CD14-positive monocyte (primary cell): ENCODE measurements around the gene CFAP74. TPM values are rescaled to one million over a fixed set of nuclear protein-coding genes. Genes with fewer than 3 reads are reported as not detected.

Experiments
- DNase-seq, 3 donors: peaks; one replicate each; pipeline ENCODE4 v3.0.0-alpha.2; 2011 to 2022
- H2AFZ ChIP-seq: 2 replicates; pipeline ENCODE4 v1.6.0; 2012; ENCODE audit warnings: mild to moderate bottlenecking, low read depth, low read length, inconsistent platforms; ENCODE audit not compliant: insufficient read depth, poor library complexity, severe bottlenecking
- H3K27ac ChIP-seq, 2 donors: 1 replicate in 1 of 2; 2 replicates in 1 of 2; pipeline ENCODE4 v1.5.1; 2012 to 2013; ENCODE audit warnings: low read length in 2 of 2, control low read depth in 1 of 2, inconsistent platforms in 1 of 2, low read depth in 1 of 2, mild to moderate bottlenecking in 1 of 2
- H3K27me3 ChIP-seq, 2 donors: one replicate each; pipeline versions ENCODE4 v1.6.0 to v1.6.1; 2011 to 2013; ENCODE audit warnings: low read length in 2 of 2; ENCODE audit not compliant: control insufficient read depth in 2 of 2, insufficient read depth in 2 of 2
- H3K36me3 ChIP-seq, 2 donors: replicated peaks in 1 of 2; 1 replicate in 1 of 2; 2 replicates in 1 of 2; pipeline versions ENCODE4 v1.5.1 to v1.6.1; 2012 to 2013; ENCODE audit warnings: low read length in 2 of 2, control low read depth in 1 of 2, inconsistent platforms in 1 of 2, mild to moderate bottlenecking in 1 of 2; ENCODE audit not compliant: insufficient read depth in 2 of 2, control insufficient read depth in 1 of 2
- H3K4me1 ChIP-seq, 2 donors: 1 replicate in 1 of 2; 2 replicates in 1 of 2; pipeline versions ENCODE4 v1.5.1 to v1.6.1; 2012 to 2013; ENCODE audit warnings: low read length in 2 of 2, control low read depth in 1 of 2, inconsistent platforms in 1 of 2, mild to moderate bottlenecking in 1 of 2, moderate library complexity in 1 of 2; ENCODE audit not compliant: insufficient read depth in 2 of 2, control insufficient read depth in 1 of 2
- H3K4me2 ChIP-seq: replicated peaks from 2 replicates; pipeline ENCODE3; 2012; ENCODE audit warnings: low read length, moderate library complexity, mild to moderate bottlenecking; ENCODE audit not compliant: poor library complexity, severe bottlenecking; ENCODE audit errors: extremely low read depth
- H3K4me3 ChIP-seq, 3 experiments: fragments of 200-600 bp in 1 of 3; sonication (generic) in 1 of 3; replicated peaks in 1 of 3; 1 replicate in 2 of 3; 2 replicates in 1 of 3; pipeline ENCODE4 v1.5.1; 2011 to 2013; ENCODE audit warnings: low read length in 3 of 3, mild to moderate bottlenecking in 3 of 3, control low read depth in 2 of 3, low read depth in 2 of 3, inconsistent platforms in 1 of 3, moderate library complexity in 1 of 3
- H3K79me2 ChIP-seq: 2 replicates; pipeline ENCODE4 v1.6.0; 2012; ENCODE audit warnings: mild to moderate bottlenecking, control low read depth, inconsistent platforms, low read length, moderate library complexity; ENCODE audit not compliant: insufficient read depth
- H3K9ac ChIP-seq: 2 replicates; pipeline ENCODE4 v1.6.0; 2017; ENCODE audit warnings: low read length, mild to moderate bottlenecking; ENCODE audit not compliant: insufficient read depth, poor library complexity, severe bottlenecking
- H3K9me3 ChIP-seq, 2 donors: replicated peaks in 1 of 2; 1 replicate in 1 of 2; 2 replicates in 1 of 2; pipeline versions ENCODE4 v1.5.1 to v1.6.1; 2012 to 2013; ENCODE audit warnings: low read length in 2 of 2, control low read depth in 1 of 2; ENCODE audit not compliant: control insufficient read depth in 1 of 2, insufficient read depth in 1 of 2
- H4K20me1 ChIP-seq: 2 replicates; pipeline ENCODE4 v1.6.0; 2012; ENCODE audit warnings: mild to moderate bottlenecking, low read length, control low read depth, moderate library complexity; ENCODE audit not compliant: insufficient read depth
- H3K27ac Mint-ChIP-seq, 7 donors: one replicate each; pipeline ENCODE4 v1.8.0; 2020; ENCODE audit warnings: mild to moderate bottlenecking in 7 of 7, mixed read lengths in 7 of 7, moderate library complexity in 6 of 7, inconsistent platforms in 2 of 7
- H3K27me3 Mint-ChIP-seq, 3 donors: one replicate each; pipeline ENCODE4 v1.8.0; 2021 to 2022; ENCODE audit warnings: low read depth in 3 of 3, mild to moderate bottlenecking in 3 of 3, mixed read lengths in 3 of 3, moderate library complexity in 3 of 3, inconsistent platforms in 1 of 3
- H3K36me3 Mint-ChIP-seq, 2 donors: one replicate each; pipeline ENCODE4 v1.8.0; 2020; ENCODE audit warnings: mixed read lengths in 2 of 2, inconsistent platforms in 1 of 2, mild to moderate bottlenecking in 1 of 2
- H3K4me1 Mint-ChIP-seq: one replicate; pipeline ENCODE4 v1.8.0; 2020; ENCODE audit warnings: mild to moderate bottlenecking, mixed read lengths
- H3K4me3 Mint-ChIP-seq, 2 donors: one replicate each; pipeline ENCODE4 v1.8.0; 2020; ENCODE audit warnings: mild to moderate bottlenecking in 2 of 2, mixed read lengths in 2 of 2, moderate library complexity in 1 of 2
- H3K9me3 Mint-ChIP-seq, 7 donors: one replicate each; pipeline ENCODE4 v1.8.0; 2020 to 2022; ENCODE audit warnings: mixed read lengths in 7 of 7, mild to moderate bottlenecking in 6 of 7, moderate library complexity in 6 of 7, inconsistent platforms in 2 of 7
- WGBS: methylation state at CpG from one replicate; pipeline ENCODE4 v1.1.5; 2013; ENCODE audit warnings: missing lambda C conversion rate; ENCODE audit not compliant: insufficient coverage; 5-methylcytosine and 5-hydroxymethylcytosine counted together
- intact Hi-C, 2 donors: fragments of 100-400 bp; cut with micrococcal nuclease; formaldehyde crosslinking; loops; one replicate each; pipeline versions ENCODE4 v1.15.0 to v1.15.1; 2023
- polyA plus RNA-seq, 3 donors: library from polyadenylated mRNA; depleted of rRNA in 1 of 3; unstranded in 2 of 3; stranded (reverse) in 1 of 3; fragments of 300-500 nt in 2 of 3; fragments of >200 nt in 1 of 3; fragmentation: Illumina TruSeq in 2 of 3; gene quantifications; 1 replicate in 2 of 3; 2 replicates in 1 of 3; pipeline ENCODE4 v1.2.3, GENCODE V29; 2012 to 2021
- TF ChIP-seq, protein P1 (sequence below): fragments of 200-600 bp; IDR thresholded peaks from one replicate; pipeline ENCODE4 v1.8.0; 2022; ENCODE audit warnings: antibody characterized with exemption, mild to moderate bottlenecking

CFAP74 gene
- polyA plus RNA-seq, 3 donors = not detected

DNA sequence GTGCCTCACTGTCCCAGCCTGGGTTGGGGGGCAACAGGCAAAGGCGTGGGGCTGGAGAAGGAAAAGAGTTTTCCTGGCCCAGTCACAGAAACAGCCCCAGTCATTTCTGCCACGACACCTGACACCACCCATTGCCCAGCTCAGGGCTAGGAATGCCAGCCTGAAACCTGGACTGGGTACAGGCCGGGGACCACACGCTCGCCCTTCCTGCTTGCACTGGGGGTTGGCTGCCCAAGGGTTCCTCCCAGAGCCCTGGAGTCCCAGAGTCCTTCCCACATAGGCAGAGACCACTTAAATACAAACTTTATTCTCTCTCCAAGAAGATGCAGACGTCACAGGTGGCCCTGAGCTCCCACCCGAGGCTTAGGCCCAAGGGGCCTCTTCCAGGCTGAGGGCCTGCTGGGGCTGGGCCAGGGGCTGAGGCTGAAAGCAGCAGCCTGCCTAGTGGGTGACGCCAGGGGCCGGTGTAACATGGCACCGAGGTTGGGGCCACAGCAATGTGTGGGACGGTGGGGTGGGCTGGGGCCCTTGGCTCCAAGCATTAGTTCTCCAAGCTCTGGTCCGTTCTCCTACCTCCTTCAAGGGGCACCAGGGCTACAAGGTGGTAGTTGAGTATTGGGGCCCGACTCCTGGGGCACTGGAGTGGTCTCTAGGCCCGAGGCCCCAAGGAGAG lies 86.1 kb downstream of the CFAP74 start:
- Histone ChIP-seq H2AFZ (no peak overlapping the region), H3K4me2 (no peak overlapping the region), H3K4me3 (no peak overlapping the region), H3K27ac (no peak overlapping the region), H4K20me1 (no peaks in the 10 kb centered on the region), H3K27me3 (peaks cover 0 to 14% of the 10 kb centered on the region in 2 donors), H3K79me2 (no peaks in the 10 kb centered on the region), H3K36me3 (no peaks in the 10 kb centered on the region), H3K4me1 (peaks cover 13 to 19% of the 10 kb centered on the region in 2 donors), H3K9ac (no peak overlapping the region), H3K9me3 (no peaks in the 10 kb centered on the region)
- Mint-ChIP-seq H3K27me3 (peaks cover 2 to 17% (median 12%) of the 10 kb centered on the region in 3 donors), H3K36me3 (no peaks in the 10 kb centered on the region), H3K9me3 (peaks cover 0 to 7% (median 0%) of the 10 kb centered on the region in 7 donors), H3K27ac (no peak overlapping the region), H3K4me1 (peaks cover 7% of the 10 kb centered on the region), H3K4me3 (peak overlapping the region in 1 of 2 donors; percentile 39)
- TF ChIP-seq, protein P1, sequence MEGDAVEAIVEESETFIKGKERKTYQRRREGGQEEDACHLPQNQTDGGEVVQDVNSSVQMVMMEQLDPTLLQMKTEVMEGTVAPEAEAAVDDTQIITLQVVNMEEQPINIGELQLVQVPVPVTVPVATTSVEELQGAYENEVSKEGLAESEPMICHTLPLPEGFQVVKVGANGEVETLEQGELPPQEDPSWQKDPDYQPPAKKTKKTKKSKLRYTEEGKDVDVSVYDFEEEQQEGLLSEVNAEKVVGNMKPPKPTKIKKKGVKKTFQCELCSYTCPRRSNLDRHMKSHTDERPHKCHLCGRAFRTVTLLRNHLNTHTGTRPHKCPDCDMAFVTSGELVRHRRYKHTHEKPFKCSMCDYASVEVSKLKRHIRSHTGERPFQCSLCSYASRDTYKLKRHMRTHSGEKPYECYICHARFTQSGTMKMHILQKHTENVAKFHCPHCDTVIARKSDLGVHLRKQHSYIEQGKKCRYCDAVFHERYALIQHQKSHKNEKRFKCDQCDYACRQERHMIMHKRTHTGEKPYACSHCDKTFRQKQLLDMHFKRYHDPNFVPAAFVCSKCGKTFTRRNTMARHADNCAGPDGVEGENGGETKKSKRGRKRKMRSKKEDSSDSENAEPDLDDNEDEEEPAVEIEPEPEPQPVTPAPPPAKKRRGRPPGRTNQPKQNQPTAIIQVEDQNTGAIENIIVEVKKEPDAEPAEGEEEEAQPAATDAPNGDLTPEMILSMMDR = no peak
- DNase-seq = no peak
- intact Hi-C loops = loop anchor here (5.0 to 10.0 kb wide), 2 partner anchors 217 to 285 kb away; no protein-coding TSS in a partner anchor
- WGBS = 93% methylated on average over 11 of the region's 14 CpGs

DNA sequence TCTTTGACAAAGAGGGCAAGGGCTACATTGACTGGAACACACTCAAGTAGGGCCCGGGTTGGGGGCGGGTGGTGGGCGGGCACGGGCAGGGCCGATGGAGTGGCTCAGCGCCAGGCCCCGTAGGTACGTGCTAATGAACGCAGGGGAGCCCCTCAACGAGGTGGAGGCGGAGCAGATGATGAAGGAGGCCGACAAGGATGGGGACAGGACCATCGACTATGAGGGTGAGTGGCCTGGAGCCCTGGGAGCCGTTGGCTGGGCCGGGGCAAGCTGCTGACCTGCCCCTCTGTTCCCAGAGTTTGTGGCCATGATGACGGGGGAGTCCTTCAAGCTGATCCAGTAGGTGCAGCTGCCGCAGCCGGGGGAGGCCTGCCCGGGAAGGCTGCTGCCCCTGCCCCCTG lies 86.7 kb downstream of the CFAP74 start:
- intact Hi-C loops = loop anchor here (5.0 to 10.0 kb wide), 2 partner anchors 218 to 285 kb away; no protein-coding TSS in a partner anchor
- H3K9me3 ChIP-seq = no peaks in the 10 kb centered on the region
- H3K9ac ChIP-seq = no peak overlapping the region
- H3K9me3 Mint-ChIP-seq = peaks cover 0 to 7% (median 0%) of the 10 kb centered on the region in 7 donors
- H3K27ac ChIP-seq = no peak overlapping the region
- H3K36me3 ChIP-seq = no peaks in the 10 kb centered on the region
- H3K4me3 ChIP-seq = no peak overlapping the region
- H3K79me2 ChIP-seq = no peaks in the 10 kb centered on the region
- peaks cover 3 to 17% (median 14%) of the 10 kb centered on the region in 3 donors for H3K27me3 Mint-ChIP-seq
- H3K4me1 ChIP-seq = peaks cover 13 to 19% of the 10 kb centered on the region in 2 donors
- H3K4me1 Mint-ChIP-seq = peaks cover 7% of the 10 kb centered on the region
- no peak overlapping the region for H3K4me3 Mint-ChIP-seq
- no peaks in the 10 kb centered on the region for H3K36me3 Mint-ChIP-seq
- TF ChIP-seq, protein P1 = no peak
- H3K27ac Mint-ChIP-seq = no peak overlapping the region
- no peak for DNase-seq
- H2AFZ ChIP-seq = no peak overlapping the region
- H3K4me2 ChIP-seq = no peak overlapping the region
- H4K20me1 ChIP-seq = no peaks in the 10 kb centered on the region
- H3K27me3 ChIP-seq = peaks cover 0 to 14% of the 10 kb centered on the region in 2 donors
- 94% methylated on average over 18 of the region's 19 CpGs for WGBS
